OCI-LY7 (cell line): ENCODE data around the gene MS4A18.

Source experiments
- CTCF ChIP-seq: fragments of 200-600 bp; sonication (generic); conservative IDR thresholded peaks from 2 replicates; pipeline ENCODE4 v1.5.1; 2014; ENCODE audit warnings: mild to moderate bottlenecking, antibody characterized with exemption, low read length, moderate library complexity, mixed read lengths
- EZH2phosphoT487 ChIP-seq: fragments of 200-600 bp; sonication (generic); IDR thresholded peaks from 2 replicates; pipeline ENCODE4 v1.6.1; 2018; ENCODE audit warnings: low read depth, borderline replicate concordance, mild to moderate bottlenecking, mixed run types, antibody characterized with exemption, low read length, moderate library complexity, mixed read lengths

DNA sequence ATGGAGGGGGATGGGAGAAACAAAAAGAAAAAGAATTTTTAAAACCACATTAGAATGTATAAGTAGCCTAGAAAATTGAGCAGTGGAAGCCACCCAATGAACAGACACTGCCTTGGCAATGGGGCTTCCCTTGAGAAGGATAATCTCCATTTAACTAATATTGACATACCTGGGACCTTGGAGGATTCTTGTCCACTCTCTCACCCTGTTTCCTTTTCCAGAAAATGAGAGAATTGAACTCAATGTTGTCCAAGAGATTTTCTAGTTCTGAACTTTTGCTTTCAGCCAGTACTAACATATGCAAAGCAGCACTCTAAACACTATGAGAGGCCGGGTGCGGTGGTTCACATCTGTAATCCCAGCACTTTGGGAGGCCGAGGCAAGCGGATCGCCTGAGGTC, 24.6 kb upstream of the MS4A18 start:
- TF ChIP-seq EZH2phosphoT487: no peak
- TF ChIP-seq CTCF: no peak
